GM12878 (cell line): ENCODE measurements around the gene SPRY2. TPM values are rescaled to one million over a fixed set of nuclear protein-coding genes. Genes with fewer than 3 reads are reported as not detected.

ENCODE experiments used
- ATAC-seq: fragments of 200-7000 bp; cut with Tn5 transposase; 3 replicates; pipeline ENCODE4 v1.9.1; 2020; ENCODE audit warnings: mild to moderate bottlenecking, moderate library complexity
- BruUV-seq: library from RNA; stranded (reverse); fragments of 400-500 nt; replicated peaks from 2 replicates; lab custom pipeline; 2021; lab: Mats Ljungman, UMichigan
- CTCF ChIA-PET: fragments of 300-600 bp; sonication (Branson Sonifier 250); formaldehyde crosslinking; extraction: SDS; loops from one replicate; lab custom pipeline; 2021; ENCODE audit warnings: inconsistent platforms; lab: Yijun Ruan, JAX
- POLR2A ChIA-PET: fragments of 350-600 bp; formaldehyde crosslinking; extraction: SDS; loops from one replicate; lab custom pipeline; 2021; ENCODE audit warnings: inconsistent platforms; lab: Charles Lee
- RAD21 ChIA-PET: fragments of 300-600 bp; sonication (Branson Sonifier 250); formaldehyde crosslinking; loops from one replicate; lab custom pipeline; 2023; ENCODE audit warnings: antibody characterized with exemption; ENCODE audit not compliant: unreplicated experiment; lab: Charles Lee
- SMC1A ChIA-PET: fragments of 300-600 bp; sonication (Branson Sonifier 250); formaldehyde crosslinking; loops from one replicate; lab custom pipeline; 2023; ENCODE audit not compliant: unreplicated experiment, uncharacterized antibody; lab: Charles Lee
- DNase-seq: peaks from one replicate; pipeline ENCODE4 v3.0.0-alpha.2; 2011; ENCODE audit warnings: low read depth, low spot score
- FAIRE-seq: peaks from 3 replicates; lab custom pipeline; 2011; peaks lifted over from hg19 to GRCh38; lab: Jason Lieb, UNC
- H2AFZ ChIP-seq: 2 replicates; pipeline ENCODE4 v1.6.0; 2011; ENCODE audit warnings: low read depth, low read length, control low read depth; ENCODE audit not compliant: control insufficient read depth
- H3K27ac ChIP-seq: 2 replicates; pipeline ENCODE4 v1.5.1; 2011; ENCODE audit warnings: control low read depth; ENCODE audit not compliant: control insufficient read depth, insufficient read depth
- H3K27me3 ChIP-seq, 2 experiments: replicated peaks in 1 of 2; 2 replicates each; pipeline versions ENCODE4 v1.6.0 to v1.6.1; 2011; ENCODE audit warnings: low read length in 1 of 2; ENCODE audit not compliant: control insufficient read depth in 2 of 2, insufficient read depth in 2 of 2
- H3K36me3 ChIP-seq, 2 experiments: 2 replicates each; pipeline ENCODE4 v1.5.1; 2011; ENCODE audit warnings: low read length in 1 of 2; ENCODE audit not compliant: control insufficient read depth in 2 of 2, insufficient read depth in 2 of 2
- H3K4me1 ChIP-seq: 2 replicates; pipeline ENCODE4 v1.6.1; 2011; ENCODE audit warnings: mild to moderate bottlenecking, low read length, moderate library complexity, mixed read lengths; ENCODE audit not compliant: control insufficient read depth, insufficient read depth
- H3K4me2 ChIP-seq: 2 replicates; pipeline ENCODE4 v1.6.0; 2011; ENCODE audit warnings: control low read depth; ENCODE audit not compliant: control insufficient read depth, insufficient read depth
- H3K4me3 ChIP-seq: fragments of 200-600 bp; sonication (generic); 2 replicates; pipeline ENCODE4 v1.5.1; 2016
- H3K79me2 ChIP-seq: 2 replicates; pipeline ENCODE4 v1.6.0; 2011; ENCODE audit warnings: low read length; ENCODE audit not compliant: control insufficient read depth, insufficient read depth
- H3K9ac ChIP-seq: 2 replicates; pipeline ENCODE4 v1.8.0; 2011; ENCODE audit warnings: low read length, control low read depth, mixed read lengths; ENCODE audit not compliant: control insufficient read depth, insufficient read depth
- H3K9me3 ChIP-seq: replicated peaks from 3 replicates; pipeline ENCODE4 v1.5.1; 2011; ENCODE audit warnings: mild to moderate bottlenecking, low read length; ENCODE audit not compliant: control insufficient read depth, insufficient read depth
- H4K20me1 ChIP-seq: 2 replicates; pipeline ENCODE4 v1.6.0; 2011; ENCODE audit not compliant: control insufficient read depth, insufficient read depth
- EGR1 ChIP-seq, 2 experiments: IDR thresholded peaks; 1 replicate in 1 of 2; 2 replicates in 1 of 2; pipeline ENCODE4 v1.6.1; 2011 to 2012; ENCODE audit warnings: low read depth in 2 of 2, low read length in 2 of 2, borderline replicate concordance in 1 of 2, mild to moderate bottlenecking in 1 of 2, moderate library complexity in 1 of 2
- GABPA ChIP-seq: IDR thresholded peaks from 2 replicates; pipeline ENCODE4 v1.6.1; 2014; ENCODE audit warnings: antibody characterized with exemption, low read depth, mild to moderate bottlenecking, inconsistent platforms
- IKZF1 ChIP-seq: fragments of 450-650 bp; conservative IDR thresholded peaks from 2 replicates; pipeline ENCODE4 v1.6.1; 2017; ENCODE audit warnings: antibody characterized with exemption, mild to moderate bottlenecking
- NFIC ChIP-seq: IDR thresholded peaks from 2 replicates; pipeline ENCODE4 v1.6.1; 2012; ENCODE audit warnings: low read depth, mild to moderate bottlenecking, inconsistent platforms, low read length, moderate library complexity
- POLR2AphosphoS5 ChIP-seq: IDR thresholded peaks from 2 replicates; pipeline ENCODE4 v1.6.1; 2011; ENCODE audit warnings: mild to moderate bottlenecking, low read length, inconsistent platforms
- RAD21 ChIP-seq: IDR thresholded peaks from 2 replicates; pipeline ENCODE4 v1.6.1; 2011; ENCODE audit warnings: mild to moderate bottlenecking, low read depth, low read length, moderate library complexity; ENCODE audit not compliant: insufficient read depth
- RFX5 ChIP-seq: IDR thresholded peaks from 2 replicates; pipeline ENCODE4 v1.6.1; 2011; ENCODE audit warnings: low read depth, low read length, improper control_type of control experiment
- SP1 ChIP-seq: IDR thresholded peaks from one replicate; pipeline ENCODE4 v1.6.1; 2011; ENCODE audit warnings: low read depth, low read length
- WRNIP1 ChIP-seq: IDR thresholded peaks from 2 replicates; pipeline ENCODE4 v1.6.1; 2011; ENCODE audit warnings: low read depth, low read length, improper control_type of control experiment, borderline replicate concordance
- ZNF384 ChIP-seq: IDR thresholded peaks from 2 replicates; pipeline ENCODE4 v1.6.1; 2012; ENCODE audit warnings: low read depth, mild to moderate bottlenecking, low read length, improper control_type of control experiment, borderline replicate concordance
- ZZZ3 ChIP-seq: IDR thresholded peaks from 2 replicates; pipeline ENCODE4 v1.6.1; 2011; ENCODE audit warnings: low read depth; ENCODE audit not compliant: control insufficient read depth, insufficient read length
- in situ Hi-C: fragments of 300-500 bp; cut with MboI; formaldehyde crosslinking; loops from 9 replicates; pipeline ENCODE4 v1.14.3; 2018; ENCODE audit warnings: mixed read lengths
- intact Hi-C: fragments of 100-400 bp; cut with micrococcal nuclease; formaldehyde crosslinking; loops from one replicate; pipeline ENCODE4 v1.14.2; 2022; ENCODE audit not compliant: unreplicated experiment
- polyA plus RNA-seq, 11 experiments: library from polyadenylated mRNA; depleted of rRNA in 4 of 11; unstranded in 6 of 11; stranded (reverse) in 5 of 11; fragments of >200 nt; fragmentation: Nextera tagmentation in 4 of 11; fragmentation: Illumina TruSeq in 1 of 11; extraction: Ambion mirVana in 4 of 11; extraction: Trizol in 1 of 11; gene quantifications; 1 replicate in 1 of 11; 2 replicates in 10 of 11; pipeline versions ENCODE4 v1.2.1 to v1.2.3, GENCODE V29; 2011 to 2016; ENCODE audit warnings: inconsistent platforms in 2 of 11, missing spikeins in 2 of 11, low read depth in 1 of 11
- total RNA-seq, 4 experiments: library from RNA; depleted of rRNA in 3 of 4; stranded (reverse); fragments of >200 nt in 3 of 4; fragmentation: Illumina TruSeq in 1 of 4; extraction: Trizol in 1 of 4; gene quantifications; 2 replicates each; pipeline versions ENCODE4 v1.2.1 to v1.2.3, GENCODE V29; 2013 to 2021

Gene SPRY2
- total and polyA plus RNA-seq, 10 of the 15 experiments (the other 5 are each of a cell fraction or from before 2014, with no cell fraction given): 1.8 to 82.1 (median 9.2) TPM

DNA sequence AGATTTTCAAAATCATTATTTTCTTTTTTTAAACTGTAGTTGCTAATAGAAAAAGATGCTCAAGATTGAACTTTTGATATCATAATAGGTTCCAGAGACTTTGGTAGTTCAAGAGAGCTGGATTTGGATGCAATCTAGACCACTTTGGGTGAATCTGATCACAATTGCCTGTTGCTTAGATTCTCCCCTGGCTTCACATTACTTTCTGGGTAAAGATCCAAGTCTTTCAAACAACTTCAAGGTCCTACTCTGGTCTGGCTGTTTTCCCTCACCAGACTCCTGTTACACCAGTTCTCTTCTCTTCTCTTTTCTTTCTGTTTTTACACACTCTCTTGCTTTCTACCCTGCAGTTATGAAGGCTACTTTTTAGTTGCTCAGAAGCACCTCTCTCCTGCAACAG is 7.4 kb upstream of the SPRY2 start:
- Histone ChIP-seq H3K27me3 (no peaks in the 10 kb centered on the region), H3K79me2 (no peaks in the 10 kb centered on the region), H3K4me1 (no peaks in the 10 kb centered on the region), H3K4me3 (no peak overlapping the region), H2AFZ (no peak overlapping the region), H3K9ac (no peak overlapping the region), H3K9me3 (no peaks in the 10 kb centered on the region), H3K4me2 (no peak overlapping the region), H3K36me3 (no peaks in the 10 kb centered on the region)
- ATAC-seq (no peak; the same call in 2 of the 3 replicates), DNase-seq (no peak)
- POLR2A ChIA-PET: interaction anchor here (0.7 to 10.1 kb wide), 5 partner anchors 11 to 682 kb away, joined by 3 to 147 read pairs (median 3); no protein-coding TSS in a partner anchor
- RAD21 ChIA-PET: interaction anchor here (0.7 to 11.5 kb wide), 17 partner anchors 12 to 831 kb away, joined by 3 to 347 read pairs (median 6); no protein-coding TSS in a partner anchor
- BruUV-seq: no TSS peak
- SMC1A ChIA-PET: interaction anchor here (0.8 to 12.6 kb wide), 11 partner anchors 11 to 670 kb away, joined by 3 to 360 read pairs (median 7); no protein-coding TSS in a partner anchor
- CTCF ChIA-PET: interaction anchor here (0.6 to 12.2 kb wide), 6 partner anchors 13 to 138 kb away, joined by 3 to 228 read pairs (median 8); no protein-coding TSS in a partner anchor
- TF ChIP-seq WRNIP1 (no peak), NFIC (no peak), ZNF384 (no peak), EGR1 (IDR thresholded peaks at IDR 0.05; ENCODE audit: borderline replicate concordance in 1 of 2, low read depth in 2 of 2, low read length in 2 of 2) (no peak), RFX5 (no peak), GABPA (no peak), POLR2AphosphoS5 (no peak), IKZF1 (no peak), RAD21 (no peak), ZZZ3 (no peak), SP1 (no peak)
- TF ChIP-seq, all 136 proteins: peak for 0
- intact Hi-C loops (no loop called here), in situ Hi-C loops (no loop called here)
- peak; percentile 31 for FAIRE-seq
- no peak overlapping the region for H3K27ac ChIP-seq
- H4K20me1 ChIP-seq: no peaks in the 10 kb centered on the region
